ENCODE results near the gene ARGLU1.

- no peak for TF ChIP-seq CTCF (IDR thresholded peaks at IDR 0.05)
- TF ChIP-seq POLR2A (IDR thresholded peaks at IDR 0.05) = no peak
Measured at GRCh38 chr13:106594980-106595379, 27.0 kb upstream of the ARGLU1 start.

Measured in stomach (tissue), 4 donors.